ENCODE results near the gene BEST1. TPM values are rescaled to one million over a fixed set of nuclear protein-coding genes. Genes with fewer than 3 reads are reported as not detected.
"Not testable (repeated sequence)": the region's sequence is repeated elsewhere in the genome, so short reads cannot be mapped to it uniquely, and the experiment has no call there.

The BEST1 gene
- total and polyA plus RNA-seq, 4 donors, result 3.5 to 8.0 (median 4.0) TPM

GRCh38 chr11:61963016-61963281 is 12.8 kb downstream of the BEST1 start:
- H3K27me3 ChIP-seq (ENCODE audit: control insufficient read depth in 1 of 2, insufficient read depth in 2 of 2, low read length in 1 of 2), result no peaks in the 10 kb centered on the region
- H3K27ac ChIP-seq (ENCODE audit: low read depth in 1 of 2, low read length in 2 of 2), result no peak overlapping the region
- ATAC-seq (ENCODE audit: low FRiP score) (no peak), DNase-seq (peak; percentile 63 to 75)
- intact Hi-C loops (cut with DNase I), result loop anchor here in 1 of 2 donors (10.0 kb wide), 1 partner anchor 148 kb away; the partner anchor contains the start of gene FADS1
- no peaks in the 10 kb centered on the region for H3K4me1 ChIP-seq (ENCODE audit: control insufficient read depth in 1 of 2, insufficient read depth in 2 of 2, low read length in 2 of 2)
- no peaks in the 10 kb centered on the region for H3K36me3 ChIP-seq (ENCODE audit: control insufficient read depth in 1 of 2, insufficient read depth in 2 of 2, low read length in 1 of 2)
- H3K9me3 ChIP-seq (ENCODE audit: control insufficient read depth, low read length), result no peaks in the 10 kb centered on the region
- no peak overlapping the region for H3K4me3 ChIP-seq (ENCODE audit: low read length in 2 of 2)
- 80 to 86% methylated on average over 3 of the region's 3 CpGs for WGBS, 2 donors

- intact Hi-C loops (cut with DNase I), result loop anchor here in 1 of 2 donors (10.0 kb wide), 1 partner anchor 149 kb away; the partner anchor contains the start of gene FADS1
- Histone ChIP-seq H3K4me3 (ENCODE audit: low read length in 2 of 2) (no peak overlapping the region), H3K27ac (ENCODE audit: low read depth in 1 of 2, low read length in 2 of 2) (no peak overlapping the region), H3K9me3 (ENCODE audit: control insufficient read depth, low read length) (no peaks in the 10 kb centered on the region), H3K36me3 (ENCODE audit: control insufficient read depth in 1 of 2, insufficient read depth in 2 of 2, low read length in 1 of 2) (no peaks in the 10 kb centered on the region), H3K4me1 (ENCODE audit: control insufficient read depth in 1 of 2, insufficient read depth in 2 of 2, low read length in 2 of 2) (no peaks in the 10 kb centered on the region), H3K27me3 (ENCODE audit: control insufficient read depth in 1 of 2, insufficient read depth in 2 of 2, low read length in 1 of 2) (no peaks in the 10 kb centered on the region)
- 47% methylated on average over 10 of the region's 10 CpGs for WGBS, 2 donors
- ATAC-seq (ENCODE audit: low FRiP score) (no peak), DNase-seq (peak; percentile 60 to 71)
Measured at GRCh38 chr11:61963282-61964057, 13.3 kb downstream of the BEST1 start.

GRCh38 chr11:61964058-61964665 is 14.0 kb downstream of the BEST1 start:
- Histone ChIP-seq H3K4me1 (ENCODE audit: control insufficient read depth in 1 of 2, insufficient read depth in 2 of 2, low read length in 2 of 2) (no peaks in the 10 kb centered on the region), H3K9me3 (ENCODE audit: control insufficient read depth, low read length) (no peaks in the 10 kb centered on the region), H3K36me3 (ENCODE audit: control insufficient read depth in 1 of 2, insufficient read depth in 2 of 2, low read length in 1 of 2) (no peaks in the 10 kb centered on the region), H3K27me3 (ENCODE audit: control insufficient read depth in 1 of 2, insufficient read depth in 2 of 2, low read length in 1 of 2) (no peaks in the 10 kb centered on the region), H3K27ac (ENCODE audit: low read depth in 1 of 2, low read length in 2 of 2) (no peak overlapping the region), H3K4me3 (ENCODE audit: low read length in 2 of 2) (no peak overlapping the region)
- ATAC-seq (ENCODE audit: low FRiP score) (no peak), DNase-seq (no peak)
- intact Hi-C loops (cut with DNase I), result loop anchor here in 1 of 2 donors (10.0 kb wide), 1 partner anchor 149 kb away; the partner anchor contains the start of gene FADS1
- whole genome bisulfite sequencing, 2 donors, result 77 to 79% methylated on average over 4 of the region's 4 CpGs

- peak; percentile 57 to 72 for DNase-seq
Measured at GRCh38 chr11:61964666-61965271, 14.6 kb downstream of the BEST1 start.

GRCh38 chr11:61966734-61967115 is 16.6 kb downstream of the BEST1 start:
- Histone ChIP-seq H3K4me3 (ENCODE audit: low read length in 2 of 2) (peak overlapping the region; percentile 87 to 96), H3K9me3 (ENCODE audit: control insufficient read depth, low read length) (no peaks in the 10 kb centered on the region), H3K36me3 (ENCODE audit: control insufficient read depth in 1 of 2, insufficient read depth in 2 of 2, low read length in 1 of 2) (no peaks in the 10 kb centered on the region), H3K27me3 (ENCODE audit: control insufficient read depth in 1 of 2, insufficient read depth in 2 of 2, low read length in 1 of 2) (no peaks in the 10 kb centered on the region), H3K27ac (ENCODE audit: low read depth in 1 of 2, low read length in 2 of 2) (peak overlapping the region in 1 of 2 donors; percentile 89), H3K4me1 (ENCODE audit: control insufficient read depth in 1 of 2, insufficient read depth in 2 of 2, low read length in 2 of 2) (no peaks in the 10 kb centered on the region)
- WGBS, 2 donors, result 0% methylated on average over 13 of the region's 13 CpGs
- ATAC-seq (ENCODE audit: low FRiP score) (no peak), DNase-seq (peak; percentile 57 to 74)
- intact Hi-C loops (cut with DNase I), result loop anchor here (5.0 to 10.0 kb wide), 4 partner anchors 41 to 152 kb away; partner anchors contain the start of gene FADS1 (in 2 of the 2)

More at GRCh38 chr11:61964666-61965271, 14.6 kb downstream of the BEST1 start:
- H3K4me3 ChIP-seq (ENCODE audit: low read length in 2 of 2), result peak overlapping the region; percentile 87 to 96
- not testable (repeated sequence) for H3K27me3 ChIP-seq (ENCODE audit: control insufficient read depth in 1 of 2, insufficient read depth in 2 of 2, low read length in 1 of 2); H3K36me3 ChIP-seq (ENCODE audit: control insufficient read depth in 1 of 2, insufficient read depth in 2 of 2, low read length in 1 of 2); ATAC-seq (ENCODE audit: low FRiP score); H3K4me1 ChIP-seq (ENCODE audit: control insufficient read depth in 1 of 2, insufficient read depth in 2 of 2, low read length in 2 of 2); H3K9me3 ChIP-seq (ENCODE audit: control insufficient read depth, low read length); H3K27ac ChIP-seq (ENCODE audit: low read depth in 1 of 2, low read length in 2 of 2)
- 71 to 74% methylated on average over 9 of the region's 9 CpGs for WGBS, 2 donors
- intact Hi-C loops (cut with DNase I), result loop anchor here (5.0 to 10.0 kb wide), 4 partner anchors 43 to 150 kb away; partner anchors contain the start of gene FADS1 (in 2 of the 2)

GRCh38 chr11:61967116-61967923 is 17.2 kb downstream of the BEST1 start, which contains the start of gene FTH1:
Gene FTH1, minus strand, starts transcription at chr11:61967634. Its CDS starts 209 bp downstream, at chr11:61967425.
- ATAC-seq (ENCODE audit: low FRiP score) (peak; percentile 90), DNase-seq (peak; percentile 96 to 97)
- WGBS, 2 donors, result 2% methylated on average over 82 to 93 of the region's 93 CpGs
- Histone ChIP-seq H3K4me1 (ENCODE audit: control insufficient read depth in 1 of 2, insufficient read depth in 2 of 2, low read length in 2 of 2) (no peaks in the 10 kb centered on the region), H3K27ac (ENCODE audit: low read depth in 1 of 2, low read length in 2 of 2) (peak within 1 kb of the TSS; percentile 63 to 96), H3K9me3 (ENCODE audit: control insufficient read depth, low read length) (no peaks in the 10 kb centered on the region), H3K27me3 (ENCODE audit: control insufficient read depth in 1 of 2, insufficient read depth in 2 of 2, low read length in 1 of 2) (no peaks in the 10 kb centered on the region), H3K4me3 (ENCODE audit: low read length in 2 of 2) (peak within 1 kb of the TSS; percentile 87 to 96), H3K36me3 (ENCODE audit: control insufficient read depth in 1 of 2, insufficient read depth in 2 of 2, low read length in 1 of 2) (no peaks in the 10 kb centered on the region)
- intact Hi-C loops (cut with DNase I), result loop anchor here (5.0 to 10.0 kb wide), 4 partner anchors 40 to 153 kb away; partner anchors contain the start of gene FADS1 (in 2 of the 2)

- intact Hi-C loops (cut with DNase I), result loop anchor here (5.0 to 10.0 kb wide), 4 partner anchors 39 to 153 kb away; partner anchors contain the start of gene FADS1 (in 2 of the 2)
- peak; percentile 80 to 88 for DNase-seq
- WGBS, 2 donors, result 11 to 12% methylated on average over 51 to 53 of the region's 53 CpGs
Measured at GRCh38 chr11:61967924-61968757, 18.0 kb downstream of the BEST1 start.

More at GRCh38 chr11:61967924-61968757, 18.0 kb downstream of the BEST1 start:
- Histone ChIP-seq H3K4me1 (ENCODE audit: control insufficient read depth in 1 of 2, insufficient read depth in 2 of 2, low read length in 2 of 2) (no peaks in the 10 kb centered on the region), H3K27ac (ENCODE audit: low read depth in 1 of 2, low read length in 2 of 2) (peak overlapping the region; percentile 49 to 96), H3K9me3 (ENCODE audit: control insufficient read depth, low read length) (no peaks in the 10 kb centered on the region), H3K36me3 (ENCODE audit: control insufficient read depth in 1 of 2, insufficient read depth in 2 of 2, low read length in 1 of 2) (no peaks in the 10 kb centered on the region), H3K4me3 (ENCODE audit: low read length in 2 of 2) (peak overlapping the region; percentile 46 to 79), H3K27me3 (ENCODE audit: control insufficient read depth in 1 of 2, insufficient read depth in 2 of 2, low read length in 1 of 2) (no peaks in the 10 kb centered on the region)
- ATAC-seq (ENCODE audit: low FRiP score), result no peak

Data from aorta (tissue), 5 donors.